ENCODE data around the gene PCDHA1.

GRCh38 chr5:141050622-141051520 is 264.9 kb downstream of the PCDHA1 start, which contains the start of gene PCDHB1:
- TF ChIP-seq CTCF (IDR thresholded peaks at IDR 0.05) (no peak), POLR2A (IDR thresholded peaks at IDR 0.05) (no peak)

Measured in adrenal gland (tissue), 5 donors.